Transverse colon (tissue), 4 donors: ENCODE results near the gene INTS3. TPM values are rescaled to one million over a fixed set of nuclear protein-coding genes. Genes with fewer than 3 reads are reported as not detected.

Experiments
- DNase-seq: peaks from one replicate; pipeline ENCODE4 v3.0.0-alpha.2; 2019
- H3K27ac ChIP-seq, 4 donors: fragments of 200-600 bp; sonication (generic); 2 replicates each; pipeline ENCODE4 v1.5.1; 2016 to 2018; ENCODE audit warnings: inconsistent platforms in 4 of 4
- H3K27me3 ChIP-seq: fragments of 200-600 bp; sonication (generic); 2 replicates; pipeline ENCODE4 v1.5.1; 2017; ENCODE audit warnings: inconsistent platforms
- H3K36me3 ChIP-seq, 4 donors: fragments of 200-600 bp; sonication (generic); 2 replicates each; pipeline ENCODE4 v1.5.1; 2017 to 2019; ENCODE audit warnings: inconsistent platforms in 4 of 4
- H3K4me1 ChIP-seq, 4 donors: fragments of 200-600 bp; sonication (generic); 2 replicates each; pipeline ENCODE4 v1.5.1; 2017 to 2020; ENCODE audit warnings: inconsistent platforms in 4 of 4
- H3K4me3 ChIP-seq, 4 donors: fragments of 200-600 bp; sonication (generic); 1 replicate in 1 of 4; 2 replicates in 3 of 4; pipeline versions ENCODE4 v1.5.1 to v1.6.1; 2017 to 2019; ENCODE audit warnings: inconsistent platforms in 4 of 4
- H3K9me3 ChIP-seq, 2 donors: fragments of 200-600 bp; sonication (generic); 2 replicates each; pipeline ENCODE4 v1.5.1; 2017 to 2019; ENCODE audit warnings: inconsistent platforms in 2 of 2
- EP300 ChIP-seq: sonication (generic); formaldehyde crosslinking; IDR thresholded peaks from one replicate; pipeline ENCODE4 v1.6.1; 2017; ENCODE audit warnings: antibody characterized with exemption, low read depth
- POLR2A ChIP-seq: fragments of 450-650 bp; IDR thresholded peaks from one replicate; pipeline ENCODE4 v1.6.1; 2016; ENCODE audit warnings: antibody characterized with exemption, mild to moderate bottlenecking, moderate library complexity
- POLR2AphosphoS5 ChIP-seq, 3 donors: sonication (generic); formaldehyde crosslinking; IDR thresholded peaks; one replicate each; pipeline ENCODE4 v1.6.1; 2016; ENCODE audit warnings: antibody characterized with exemption in 3 of 3
- WGBS, 2 donors: methylation state at CpG; one replicate each; pipeline ENCODE4 v1.1.5; 2018; ENCODE audit warnings: low coverage in 1 of 2; 5-methylcytosine and 5-hydroxymethylcytosine counted together
- in situ Hi-C, 4 donors: fragments of 200-750 bp; cut with MboI; loops; one replicate each; pipeline versions ENCODE4 v1.15.0 to v1.15.1; 2017; ENCODE audit warnings: low sequenced_read_pairs in 3 of 4, low pct_ligation_motif_present in 1 of 4, low pct_unique_long_range_greater_than_20kb in 1 of 4
- intact Hi-C: fragments of 100-400 bp; cut with DNase I; formaldehyde crosslinking; loops from one replicate; pipeline ENCODE4 v1.15.1; 2023; ENCODE audit warnings: low total_unique reads
- total RNA-seq, 4 donors: library from RNA; depleted of rRNA; stranded (reverse); fragments of >200 nt; gene quantifications; one replicate each; pipeline ENCODE4 v1.1.0, GENCODE V29; 2016
- TF ChIP-seq, protein P1 (sequence below), 5 experiments: fragments of 200-600 bp in 3 of 5; fragments of 450-650 bp in 2 of 5; sonication (generic) in 3 of 5; IDR thresholded peaks; 1 replicate in 2 of 5; 2 replicates in 3 of 5; pipeline ENCODE4 v1.5.1; 2016 to 2017; ENCODE audit warnings: antibody characterized with exemption in 5 of 5, inconsistent platforms in 3 of 5, mild to moderate bottlenecking in 2 of 5, moderate library complexity in 1 of 5

Gene INTS3
- total RNA-seq, 4 donors from 2014 or later = 26.1 to 35.6 (median 28.0) TPM

DNA sequence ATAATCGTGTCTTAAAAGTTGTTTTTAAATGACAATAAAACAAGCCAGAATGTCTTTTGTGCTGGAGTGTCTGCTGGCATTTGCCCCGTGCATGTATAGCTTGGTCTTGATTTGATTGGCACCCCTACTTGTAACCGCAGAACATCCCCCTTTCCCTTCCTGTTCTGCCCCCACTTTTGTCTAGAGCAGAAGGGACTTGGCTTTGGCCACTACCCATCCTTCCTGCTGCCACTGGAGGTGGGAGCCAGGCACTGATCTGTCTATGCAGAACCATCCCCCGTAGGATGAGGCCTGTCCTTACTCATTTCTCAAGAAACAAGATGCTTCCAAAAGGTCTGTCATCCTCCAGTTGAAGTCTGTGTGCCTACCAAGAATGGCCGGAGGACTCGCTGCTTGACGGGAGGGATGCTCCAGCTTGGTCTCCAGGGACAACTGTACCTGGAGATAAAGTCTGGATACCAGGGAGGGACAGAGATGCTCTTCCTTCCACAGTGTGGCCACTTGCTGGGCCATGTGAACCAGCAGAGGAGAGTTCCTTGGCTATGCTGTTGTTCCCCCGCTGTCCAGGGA lies 46.3 kb downstream of the INTS3 start:
- DNase-seq = no peak
- no peaks in the 10 kb centered on the region for H3K9me3 ChIP-seq
- H3K4me1 ChIP-seq = peaks cover 14 to 32% (median 20%) of the 10 kb centered on the region in 4 donors
- H3K36me3 ChIP-seq = peaks cover 0 to 11% (median 0%) of the 10 kb centered on the region in 4 donors
- no peaks in the 10 kb centered on the region for H3K27me3 ChIP-seq
- 55 to 78% methylated on average over 4 to 8 of the region's 8 CpGs for WGBS, 2 donors
- in situ Hi-C loops (loop anchor here in 1 of 4 donors (10.0 kb wide), 1 partner anchor 99 kb away; the partner anchor contains the start of genes ILF2 and NPR1), intact Hi-C loops (loop anchor here (1.0 kb wide), 1 partner anchor 96 kb away; the partner anchor contains the start of gene NPR1)
- TF ChIP-seq, protein P1, sequence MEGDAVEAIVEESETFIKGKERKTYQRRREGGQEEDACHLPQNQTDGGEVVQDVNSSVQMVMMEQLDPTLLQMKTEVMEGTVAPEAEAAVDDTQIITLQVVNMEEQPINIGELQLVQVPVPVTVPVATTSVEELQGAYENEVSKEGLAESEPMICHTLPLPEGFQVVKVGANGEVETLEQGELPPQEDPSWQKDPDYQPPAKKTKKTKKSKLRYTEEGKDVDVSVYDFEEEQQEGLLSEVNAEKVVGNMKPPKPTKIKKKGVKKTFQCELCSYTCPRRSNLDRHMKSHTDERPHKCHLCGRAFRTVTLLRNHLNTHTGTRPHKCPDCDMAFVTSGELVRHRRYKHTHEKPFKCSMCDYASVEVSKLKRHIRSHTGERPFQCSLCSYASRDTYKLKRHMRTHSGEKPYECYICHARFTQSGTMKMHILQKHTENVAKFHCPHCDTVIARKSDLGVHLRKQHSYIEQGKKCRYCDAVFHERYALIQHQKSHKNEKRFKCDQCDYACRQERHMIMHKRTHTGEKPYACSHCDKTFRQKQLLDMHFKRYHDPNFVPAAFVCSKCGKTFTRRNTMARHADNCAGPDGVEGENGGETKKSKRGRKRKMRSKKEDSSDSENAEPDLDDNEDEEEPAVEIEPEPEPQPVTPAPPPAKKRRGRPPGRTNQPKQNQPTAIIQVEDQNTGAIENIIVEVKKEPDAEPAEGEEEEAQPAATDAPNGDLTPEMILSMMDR (IDR thresholded peaks at IDR 0.05) = no peak
- no peak for TF ChIP-seq POLR2AphosphoS5 (IDR thresholded peaks at IDR 0.05)
- no peak for TF ChIP-seq EP300
- no peak for TF ChIP-seq POLR2A
- peak overlapping the region; percentile 86 to 97 (median 92) for H3K27ac ChIP-seq
- no peak overlapping the region for H3K4me3 ChIP-seq

DNA sequence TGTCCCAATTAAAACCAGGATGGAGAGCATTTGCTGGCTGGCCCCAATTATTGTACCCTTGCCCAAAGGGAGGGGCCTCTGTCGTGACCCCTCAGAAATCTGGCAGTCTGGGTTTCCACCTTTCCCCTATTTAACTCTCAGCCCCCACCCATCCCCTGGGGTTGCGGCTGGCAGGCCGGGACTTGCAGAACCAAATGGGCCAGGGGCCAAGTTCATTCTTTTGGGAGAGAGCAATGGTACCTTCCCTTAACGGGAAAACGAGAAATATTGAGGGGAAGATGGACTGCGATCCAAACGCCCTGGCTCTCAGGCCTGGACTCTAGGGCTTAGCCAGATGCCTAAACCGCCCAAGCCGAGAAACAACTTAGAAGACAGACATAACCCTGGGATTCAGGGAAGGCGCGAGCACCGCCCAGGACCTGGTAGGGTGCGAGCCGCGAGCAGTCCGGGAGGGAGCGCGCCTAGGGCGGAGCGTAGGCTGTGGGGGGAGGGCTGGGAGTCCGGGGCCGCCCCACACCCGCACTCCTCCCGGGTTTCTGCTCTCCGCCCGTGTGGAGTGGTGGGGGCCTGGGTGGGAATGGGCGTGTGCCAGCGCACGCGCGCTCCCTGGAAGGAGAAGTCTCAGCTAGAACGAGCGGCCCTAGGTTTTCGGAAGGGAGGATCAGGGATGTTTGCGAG lies 47.1 kb downstream of the INTS3 start, which contains the start of gene SLC27A3:
Gene SLC27A3, plus strand, starts transcription at position 628 of the 678 bp plus-strand sequence. CDS start 91 bp downstream, outside the sequence.
- H3K36me3 ChIP-seq = peaks cover 0 to 10% (median 0%) of the 10 kb centered on the region in 4 donors
- in situ Hi-C loops (loop anchor here in 1 of 4 donors (10.0 kb wide), 1 partner anchor 100 kb away; the partner anchor contains the start of genes ILF2 and NPR1), intact Hi-C loops (loop anchor here (1.0 kb wide), 1 partner anchor 97 kb away; the partner anchor contains the start of gene NPR1)

DNA sequence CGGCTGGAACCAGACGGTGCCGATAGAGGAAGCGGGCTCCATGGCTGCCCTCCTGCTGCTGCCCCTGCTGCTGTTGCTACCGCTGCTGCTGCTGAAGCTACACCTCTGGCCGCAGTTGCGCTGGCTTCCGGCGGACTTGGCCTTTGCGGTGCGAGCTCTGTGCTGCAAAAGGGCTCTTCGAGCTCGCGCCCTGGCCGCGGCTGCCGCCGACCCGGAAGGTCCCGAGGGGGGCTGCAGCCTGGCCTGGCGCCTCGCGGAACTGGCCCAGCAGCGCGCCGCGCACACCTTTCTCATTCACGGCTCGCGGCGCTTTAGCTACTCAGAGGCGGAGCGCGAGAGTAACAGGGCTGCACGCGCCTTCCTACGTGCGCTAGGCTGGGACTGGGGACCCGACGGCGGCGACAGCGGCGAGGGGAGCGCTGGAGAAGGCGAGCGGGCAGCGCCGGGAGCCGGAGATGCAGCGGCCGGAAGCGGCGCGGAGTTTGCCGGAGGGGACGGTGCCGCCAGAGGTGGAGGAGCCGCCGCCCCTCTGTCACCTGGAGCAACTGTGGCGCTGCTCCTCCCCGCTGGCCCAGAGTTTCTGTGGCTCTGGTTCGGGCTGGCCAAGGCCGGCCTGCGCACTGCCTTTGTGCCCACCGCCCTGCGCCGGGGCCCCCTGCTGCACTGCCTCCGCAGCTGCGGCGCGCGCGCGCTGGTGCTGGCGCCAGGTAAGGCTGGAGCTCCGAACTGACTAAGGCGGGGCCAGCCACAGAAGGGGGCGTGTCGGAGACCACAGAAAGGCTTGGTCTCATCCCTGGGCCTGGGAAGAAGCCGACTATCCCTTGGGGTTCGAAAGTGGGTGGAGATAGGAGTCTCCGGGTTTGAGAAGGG lies 47.8 kb downstream of the INTS3 start:
- TF ChIP-seq EP300 = no peak
- peak; percentile 43 for TF ChIP-seq POLR2A
- TF ChIP-seq, protein P1 (IDR thresholded peaks at IDR 0.05) = peak in 2 of 5 experiments; percentile 22 to 26
- TF ChIP-seq POLR2AphosphoS5 (IDR thresholded peaks at IDR 0.05) = peak; percentile 59 to 67 (median 66)
- 0% methylated on average over 17 to 59 of the region's 83 CpGs for WGBS, 2 donors
- in situ Hi-C loops (loop anchor here in 1 of 4 donors (10.0 kb wide), 1 partner anchor 101 kb away; the partner anchor contains the start of genes ILF2 and NPR1), intact Hi-C loops (no loop called here)
- Histone ChIP-seq H3K4me3 (peak overlapping the region; percentile 51 to 92 (median 86)), H3K27me3 (no peaks in the 10 kb centered on the region), H3K36me3 (peaks cover 0 to 10% (median 0%) of the 10 kb centered on the region in 4 donors), H3K27ac (peak overlapping the region; percentile 86 to 97 (median 92)), H3K9me3 (no peaks in the 10 kb centered on the region), H3K4me1 (peaks cover 12 to 32% (median 22%) of the 10 kb centered on the region in 4 donors)
- peak; percentile 81 for DNase-seq

More for the DNA sequence above, 47.1 kb downstream of the INTS3 start, which contains the start of gene SLC27A3:
- 6% methylated on average over 19 of the region's 35 CpGs; no CpG with 5 or more reads in 1 of the 2 donors for WGBS, 2 donors
- TF ChIP-seq POLR2AphosphoS5 (IDR thresholded peaks at IDR 0.05) (peak in 1 of 3 donors; percentile 12), POLR2A (no peak), EP300 (no peak)
- TF ChIP-seq, protein P1 (IDR thresholded peaks at IDR 0.05) = no peak
- Histone ChIP-seq H3K27me3 (no peaks in the 10 kb centered on the region), H3K27ac (peak within 1 kb of the TSS; percentile 86 to 97 (median 92)), H3K9me3 (no peaks in the 10 kb centered on the region), H3K4me1 (peaks cover 12 to 32% (median 21%) of the 10 kb centered on the region in 4 donors), H3K4me3 (peak within 1 kb of the TSS; percentile 51 to 92 (median 86))
- peak; percentile 77 for DNase-seq
